Activated naive CD4-positive, alpha-beta T cell treated with anti-CD3 and anti-CD28 coated beads, Interleukin-2, amount 10 ng/mL, durations not matched to agents 7 days and 5 days (primary cell): ENCODE measurements around the gene CTDP1.

Experiments used
- CTCF ChIA-PET: fragments of 350-600 bp; sonication (Branson Sonifier 250); formaldehyde crosslinking; loops from one replicate; lab custom pipeline; 2021; ENCODE audit warnings: antibody characterized with exemption; lab: Charles Lee
- DNase-seq: peaks from one replicate; pipeline ENCODE4 v3.0.0-alpha.2; 2020
- H3K27ac Mint-ChIP-seq: one replicate; pipeline ENCODE4 v1.8.0; 2021; ENCODE audit warnings: mild to moderate bottlenecking, moderate library complexity, mixed read lengths
- H3K27me3 Mint-ChIP-seq: one replicate; pipeline ENCODE4 v1.8.0; 2021; ENCODE audit warnings: mild to moderate bottlenecking, mixed read lengths
- H3K36me3 Mint-ChIP-seq: one replicate; pipeline ENCODE4 v1.8.0; 2021; ENCODE audit warnings: mixed read lengths
- H3K4me1 Mint-ChIP-seq: one replicate; pipeline ENCODE4 v1.8.0; 2021; ENCODE audit warnings: mixed read lengths
- H3K4me3 Mint-ChIP-seq: one replicate; pipeline ENCODE4 v1.8.0; 2021; ENCODE audit warnings: mild to moderate bottlenecking, moderate library complexity, mixed read lengths
- H3K9me3 Mint-ChIP-seq: one replicate; pipeline ENCODE4 v1.8.0; 2021; ENCODE audit warnings: mixed read lengths

CTDP1 gene

GRCh38 chr18:79787865-79788733 lies 108.5 kb downstream of the CTDP1 start:
- Mint-ChIP-seq H3K4me1 (peaks cover 6% of the 10 kb centered on the region), H3K27ac (no peak overlapping the region), H3K36me3 (no peaks in the 10 kb centered on the region), H3K9me3 (peaks cover 4% of the 10 kb centered on the region), H3K4me3 (no peak overlapping the region), H3K27me3 (peaks cover 88% of the 10 kb centered on the region)
- CTCF ChIA-PET = no interaction called here
- no peak for DNase-seq

DNA sequence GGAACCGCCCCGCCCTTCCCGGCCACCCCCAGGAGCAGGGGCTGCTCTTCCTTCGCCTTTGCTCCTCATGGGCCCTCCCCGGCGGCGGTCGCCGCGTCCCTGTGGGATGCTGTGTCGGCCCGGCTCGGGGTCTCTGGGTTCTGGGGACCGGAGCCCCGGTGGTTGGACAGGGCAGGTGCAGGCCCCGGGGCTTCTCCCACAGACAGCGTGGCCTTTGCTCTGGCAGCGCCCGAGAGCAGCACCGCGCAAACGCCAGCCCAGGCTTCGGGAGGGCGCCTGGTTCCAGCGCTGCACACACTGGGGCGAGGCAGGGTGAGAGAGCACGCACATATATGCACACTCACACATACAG lies 109.1 kb downstream of the CTDP1 start:
- H3K27me3 Mint-ChIP-seq = peaks cover 90% of the 10 kb centered on the region
- peaks cover 6% of the 10 kb centered on the region for H3K4me1 Mint-ChIP-seq
- H3K4me3 Mint-ChIP-seq = no peak overlapping the region
- DNase-seq = no peak
- no peaks in the 10 kb centered on the region for H3K36me3 Mint-ChIP-seq
- CTCF ChIA-PET = no interaction called here
- no peak overlapping the region for H3K27ac Mint-ChIP-seq
- peaks cover 4% of the 10 kb centered on the region for H3K9me3 Mint-ChIP-seq

DNA sequence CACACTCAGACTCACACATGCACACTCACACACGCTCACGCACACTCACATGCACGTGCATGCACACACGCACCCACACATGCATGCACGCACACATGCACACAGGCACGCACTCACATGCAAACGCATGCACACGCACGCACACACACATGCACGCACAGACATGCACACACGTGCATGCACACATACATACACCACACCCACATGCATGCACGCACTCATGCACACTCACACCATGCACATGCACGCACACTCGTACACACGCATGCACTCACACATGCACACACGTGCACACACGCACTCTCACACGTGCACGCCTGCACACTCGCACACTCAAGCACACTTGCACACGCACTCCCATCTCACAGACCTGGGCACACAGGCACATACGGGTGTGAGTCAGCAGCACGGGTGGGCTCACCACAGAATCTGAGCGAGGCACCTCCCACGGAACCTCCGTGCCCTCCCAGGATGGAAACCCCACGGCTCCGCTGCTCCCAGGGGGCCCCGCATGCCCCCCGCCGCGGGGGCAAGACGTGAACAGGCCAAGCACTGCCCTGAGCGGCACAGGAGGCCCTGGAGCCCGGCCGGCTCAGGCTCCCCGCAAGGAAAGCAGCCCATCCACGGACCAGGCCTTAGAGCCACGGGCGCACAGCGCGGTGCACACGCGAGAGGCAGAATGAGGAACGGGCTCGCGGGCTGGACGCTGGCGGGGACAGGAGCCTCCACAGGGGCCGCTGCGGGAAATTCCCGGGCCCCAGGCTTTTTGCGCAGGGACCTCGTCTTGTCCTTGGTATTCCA lies 109.7 kb downstream of the CTDP1 start:
- H3K36me3 Mint-ChIP-seq = no peaks in the 10 kb centered on the region
- no peak for DNase-seq
- CTCF ChIA-PET = no interaction called here
- H3K9me3 Mint-ChIP-seq = peaks cover 4% of the 10 kb centered on the region
- H3K4me1 Mint-ChIP-seq = peaks cover 6% of the 10 kb centered on the region
- H3K27me3 Mint-ChIP-seq = peaks cover 86% of the 10 kb centered on the region
- H3K4me3 Mint-ChIP-seq = no peak overlapping the region
- H3K27ac Mint-ChIP-seq = no peak overlapping the region

- Mint-ChIP-seq H3K36me3 (no peaks in the 10 kb centered on the region), H3K4me3 (no peak overlapping the region), H3K4me1 (peaks cover 6% of the 10 kb centered on the region), H3K27me3 (peaks cover 85% of the 10 kb centered on the region), H3K9me3 (peaks cover 4% of the 10 kb centered on the region), H3K27ac (no peak overlapping the region)
- CTCF ChIA-PET = no interaction called here
- DNase-seq = no peak
These were observed 110.6 kb downstream of the CTDP1 start for GRCh38 chr18:79789901-79790890.

DNA sequence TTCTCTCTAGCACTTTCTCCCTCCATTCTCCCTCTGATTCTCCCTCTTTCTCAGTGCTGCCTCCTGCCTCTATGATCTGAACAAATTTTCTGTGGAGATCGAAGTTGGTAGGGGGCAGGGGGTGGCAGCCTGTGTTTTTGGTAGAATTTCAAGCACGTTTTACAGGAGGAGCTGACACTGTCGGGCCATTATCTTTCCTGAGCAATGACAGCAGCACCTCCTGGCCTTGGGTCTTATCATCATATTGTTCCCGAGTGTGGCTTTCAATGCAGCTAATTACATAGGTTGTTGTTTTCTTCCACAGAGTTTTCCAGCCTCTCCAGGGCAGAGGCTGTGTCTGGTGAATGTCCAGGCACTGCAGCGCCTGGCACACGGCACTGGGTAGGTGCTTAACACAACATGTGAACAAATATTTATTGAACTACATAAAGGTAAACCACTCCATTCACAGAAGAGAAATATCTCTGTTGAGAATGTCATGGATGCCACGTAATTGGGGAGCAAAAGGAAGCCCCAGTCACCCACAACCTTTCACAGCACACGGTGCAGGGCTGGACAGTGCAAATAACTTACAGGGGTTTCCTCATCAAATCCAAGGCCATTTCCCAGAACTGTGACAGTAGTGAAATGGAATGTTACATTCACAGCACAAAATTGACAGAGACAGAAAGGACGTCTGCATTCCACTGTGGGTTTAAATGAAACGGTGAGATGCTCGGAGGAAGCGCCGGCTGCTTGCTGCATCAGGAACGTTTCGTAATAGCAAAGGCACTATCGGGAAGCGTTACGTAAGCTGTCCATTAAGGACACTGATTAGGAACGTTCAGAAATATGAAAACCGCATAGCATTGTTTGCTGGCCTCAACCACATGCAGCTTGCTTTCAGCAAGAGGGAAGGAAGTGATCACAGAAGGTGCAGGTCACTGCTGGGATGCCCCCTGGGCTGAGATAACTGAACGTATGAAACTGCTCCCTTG lies 111.7 kb downstream of the CTDP1 start:
- DNase-seq = no peak
- H3K4me3 Mint-ChIP-seq = no peak overlapping the region
- H3K36me3 Mint-ChIP-seq = no peaks in the 10 kb centered on the region
- peaks cover 6% of the 10 kb centered on the region for H3K4me1 Mint-ChIP-seq
- no peak overlapping the region for H3K27ac Mint-ChIP-seq
- CTCF ChIA-PET = no interaction called here
- peaks cover 4% of the 10 kb centered on the region for H3K9me3 Mint-ChIP-seq
- peaks cover 87% of the 10 kb centered on the region for H3K27me3 Mint-ChIP-seq

- Mint-ChIP-seq H3K27ac (no peak overlapping the region), H3K4me3 (no peak overlapping the region), H3K9me3 (peaks cover 4% of the 10 kb centered on the region), H3K27me3 (peaks cover 87% of the 10 kb centered on the region), H3K36me3 (peaks cover 1% of the 10 kb centered on the region), H3K4me1 (peaks cover 8% of the 10 kb centered on the region)
- no peak for DNase-seq
- CTCF ChIA-PET = no interaction called here
These were observed 112.7 kb downstream of the CTDP1 start for GRCh38 chr18:79792096-79792987.

DNA sequence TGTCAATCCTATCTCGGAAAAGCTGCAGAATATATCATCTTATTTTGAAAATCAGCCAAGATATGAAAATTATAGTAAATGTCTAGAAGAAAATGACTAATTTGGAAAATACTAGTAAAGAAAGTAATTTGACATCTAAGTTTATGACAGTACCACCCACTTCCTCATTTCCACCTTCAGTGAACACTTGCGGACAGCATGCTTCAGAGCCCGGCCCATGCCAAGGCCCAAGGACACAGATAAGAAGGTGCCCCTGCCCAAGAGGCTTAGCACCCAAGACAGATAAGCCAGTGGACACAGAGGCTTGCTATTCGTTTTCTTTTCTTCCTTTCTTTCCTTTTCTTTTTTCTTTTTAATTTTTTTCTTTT lies 113.4 kb downstream of the CTDP1 start:
- no peak for DNase-seq
- H3K27ac Mint-ChIP-seq = no peak overlapping the region
- CTCF ChIA-PET = no interaction called here

DNA sequence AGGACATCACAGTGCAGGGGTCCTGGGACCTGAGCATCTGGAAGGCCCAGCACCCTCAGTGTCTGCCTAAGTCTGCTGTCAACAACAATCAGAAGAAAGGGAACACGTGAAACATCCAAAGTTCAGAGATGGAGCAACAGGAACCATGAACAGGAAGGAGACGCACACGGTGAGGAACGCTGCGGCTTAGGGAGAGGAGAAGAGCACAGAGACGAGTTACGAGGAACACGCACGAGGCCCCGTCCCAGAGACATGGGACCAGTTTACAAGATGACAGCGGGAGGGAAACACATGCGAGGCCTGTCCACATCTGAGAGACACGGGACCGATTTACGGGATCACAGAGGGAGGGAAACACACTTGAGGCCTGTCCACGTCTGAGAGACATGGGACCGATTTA lies 115.2 kb downstream of the CTDP1 start:
- Mint-ChIP-seq H3K36me3 (peaks cover 2% of the 10 kb centered on the region), H3K27me3 (peaks cover 84% of the 10 kb centered on the region), H3K9me3 (no peaks in the 10 kb centered on the region), H3K4me1 (peaks cover 16% of the 10 kb centered on the region), H3K4me3 (no peak overlapping the region), H3K27ac (no peak overlapping the region)
- no peak for DNase-seq
- CTCF ChIA-PET = no interaction called here

More for the DNA sequence above, 113.4 kb downstream of the CTDP1 start:
- peaks cover 4% of the 10 kb centered on the region for H3K9me3 Mint-ChIP-seq
- H3K27me3 Mint-ChIP-seq = peaks cover 86% of the 10 kb centered on the region
- H3K4me1 Mint-ChIP-seq = peaks cover 10% of the 10 kb centered on the region
- H3K4me3 Mint-ChIP-seq = no peak overlapping the region
- H3K36me3 Mint-ChIP-seq = peaks cover 2% of the 10 kb centered on the region

DNA sequence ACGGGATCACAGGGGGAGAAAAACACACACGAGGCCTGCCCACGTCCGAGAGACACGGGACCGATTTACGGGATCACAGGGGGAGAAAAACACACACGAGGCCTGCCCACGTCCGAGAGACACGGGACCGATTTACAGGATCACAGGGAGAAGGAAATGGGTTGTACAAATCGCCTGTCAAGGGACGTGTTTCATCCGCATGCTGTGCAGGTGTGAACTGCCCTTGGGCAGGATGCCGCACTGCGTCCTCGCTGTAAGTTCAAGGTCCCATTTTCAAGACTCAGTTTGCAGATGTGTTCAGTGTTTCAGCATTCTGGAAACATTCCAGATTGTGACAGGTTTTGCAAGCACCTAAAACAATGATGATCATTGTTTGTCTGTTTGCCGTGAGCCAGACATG lies 115.8 kb downstream of the CTDP1 start:
- Mint-ChIP-seq H3K27ac (no peak overlapping the region), H3K36me3 (peaks cover 2% of the 10 kb centered on the region), H3K27me3 (peaks cover 84% of the 10 kb centered on the region), H3K4me1 (peaks cover 17% of the 10 kb centered on the region), H3K9me3 (no peaks in the 10 kb centered on the region), H3K4me3 (no peak overlapping the region)
- DNase-seq = no peak
- CTCF ChIA-PET = no interaction called here

GRCh38 chr18:79796016-79796415 lies 116.4 kb downstream of the CTDP1 start:
- no peak overlapping the region for H3K27ac Mint-ChIP-seq
- H3K36me3 Mint-ChIP-seq = peaks cover 2% of the 10 kb centered on the region
- no peak for DNase-seq
- no peak overlapping the region for H3K4me3 Mint-ChIP-seq
- no peaks in the 10 kb centered on the region for H3K9me3 Mint-ChIP-seq
- H3K4me1 Mint-ChIP-seq = peaks cover 17% of the 10 kb centered on the region
- H3K27me3 Mint-ChIP-seq = peaks cover 84% of the 10 kb centered on the region
- CTCF ChIA-PET = no interaction called here

DNA sequence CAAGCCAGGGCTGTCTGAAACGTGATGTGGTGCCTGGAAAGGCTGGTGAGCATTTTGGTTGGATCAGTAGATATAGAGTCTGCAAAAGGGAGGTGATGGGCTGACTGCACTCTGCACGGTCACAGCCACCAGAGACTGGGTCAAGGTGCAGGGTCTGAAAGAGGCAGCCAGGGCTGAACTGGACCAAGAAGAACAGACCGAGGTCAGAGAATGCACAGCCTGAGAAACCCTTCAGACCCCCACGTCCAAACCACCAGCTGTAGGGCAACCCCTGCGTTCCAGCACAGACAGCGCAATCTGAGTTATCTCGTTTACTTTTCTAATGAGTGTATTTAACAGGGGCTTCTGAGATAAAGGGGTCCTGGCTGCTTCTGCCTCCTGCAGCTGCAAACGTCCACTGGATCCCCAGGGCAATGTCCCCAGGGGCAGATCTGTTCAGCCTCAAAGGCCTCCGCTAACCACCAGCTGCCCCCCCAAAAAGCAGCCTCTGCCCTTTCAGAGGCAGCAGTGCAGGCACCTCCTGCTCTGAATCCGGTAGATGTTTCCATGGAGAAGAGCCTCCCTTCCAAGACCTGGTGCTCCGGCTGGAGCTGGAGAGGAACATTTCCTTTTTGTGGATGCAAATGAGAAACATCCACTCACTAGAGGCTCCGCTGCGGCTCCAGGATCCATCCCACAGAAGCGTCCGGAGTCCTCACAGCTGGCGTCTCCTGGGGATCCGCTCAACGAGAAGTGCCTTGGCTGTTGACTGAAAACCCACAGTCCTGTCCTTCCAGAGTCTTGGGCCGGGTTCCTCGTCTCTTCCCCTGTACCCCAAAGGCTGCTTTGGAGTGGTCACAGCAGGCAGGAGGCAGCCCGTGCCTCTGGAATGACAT lies 117.2 kb downstream of the CTDP1 start:
- CTCF ChIA-PET = no interaction called here

More for the DNA sequence above, 117.2 kb downstream of the CTDP1 start:
- peaks cover 2% of the 10 kb centered on the region for H3K36me3 Mint-ChIP-seq
- H3K4me1 Mint-ChIP-seq = peaks cover 11% of the 10 kb centered on the region
- DNase-seq = no peak
- peaks cover 79% of the 10 kb centered on the region for H3K27me3 Mint-ChIP-seq
- H3K9me3 Mint-ChIP-seq = no peaks in the 10 kb centered on the region
- H3K27ac Mint-ChIP-seq = no peak overlapping the region
- no peak overlapping the region for H3K4me3 Mint-ChIP-seq
